Kidney epithelial cell (primary cell): Measurements from ENCODE around the gene TPM4. TPM values are rescaled to one million over a fixed set of nuclear protein-coding genes. Genes with fewer than 3 reads are reported as not detected.

Experiments used
- DNase-seq: peaks from one replicate; pipeline ENCODE4 v3.0.0-alpha.2; 2010; ENCODE audit warnings: low read depth
- H3K27me3 ChIP-seq: 2 replicates; pipeline ENCODE4 v1.6.0; 2011; ENCODE audit warnings: low read length; ENCODE audit not compliant: control insufficient read depth, insufficient read depth
- H3K36me3 ChIP-seq: 2 replicates; pipeline ENCODE4 v1.5.1; 2011; ENCODE audit warnings: low read length; ENCODE audit not compliant: control insufficient read depth, insufficient read depth
- H3K4me3 ChIP-seq: 2 replicates; pipeline ENCODE4 v1.5.1; 2011; ENCODE audit warnings: low read depth, mild to moderate bottlenecking, control low read depth, low read length
- CTCF ChIP-seq: IDR thresholded peaks from 2 replicates; pipeline ENCODE4 v1.5.1; 2011; ENCODE audit warnings: mild to moderate bottlenecking, moderate library complexity, low read length, control low read depth, inconsistent platforms; ENCODE audit not compliant: insufficient read depth, poor library complexity, severe bottlenecking
- total RNA-seq: library from RNA; depleted of rRNA; stranded (reverse); fragments of >200 nt; gene quantifications from 2 replicates; pipeline ENCODE4 v1.2.3, GENCODE V29; 2015

TPM4 gene
- total RNA-seq, 1 donor from 2014 or later: 873 TPM

- no peak overlapping the region for H3K4me3 ChIP-seq
Observed at GRCh38 chr19:16112778-16113177, 36.5 kb downstream of the TPM4 start.

GRCh38 chr19:16113727-16114126 lies 37.4 kb downstream of the TPM4 start:
- H3K36me3 ChIP-seq: no peaks in the 10 kb centered on the region
- no peak for TF ChIP-seq CTCF
- no peak overlapping the region for H3K4me3 ChIP-seq
- no peaks in the 10 kb centered on the region for H3K27me3 ChIP-seq
- DNase-seq: no peak

More at GRCh38 chr19:16112778-16113177, 36.5 kb downstream of the TPM4 start:
- no peak for TF ChIP-seq CTCF
- no peak for DNase-seq
- no peaks in the 10 kb centered on the region for H3K36me3 ChIP-seq
- no peaks in the 10 kb centered on the region for H3K27me3 ChIP-seq

- H3K36me3 ChIP-seq: no peaks in the 10 kb centered on the region
- no peak for DNase-seq
- H3K4me3 ChIP-seq: no peak overlapping the region
- TF ChIP-seq CTCF: no peak
- H3K27me3 ChIP-seq: no peaks in the 10 kb centered on the region
Observed at GRCh38 chr19:16115301-16116039, 39.2 kb downstream of the TPM4 start.

- H3K27me3 ChIP-seq: no peaks in the 10 kb centered on the region
- TF ChIP-seq CTCF: no peak
- DNase-seq: no peak
- H3K36me3 ChIP-seq: no peaks in the 10 kb centered on the region
- no peak overlapping the region for H3K4me3 ChIP-seq
Observed at GRCh38 chr19:16116067-16116466, 39.8 kb downstream of the TPM4 start.

- TF ChIP-seq CTCF: no peak
- no peaks in the 10 kb centered on the region for H3K27me3 ChIP-seq
- no peak overlapping the region for H3K4me3 ChIP-seq
- no peak for DNase-seq
- H3K36me3 ChIP-seq: no peaks in the 10 kb centered on the region
Observed at GRCh38 chr19:16117594-16118033, 41.3 kb downstream of the TPM4 start.
